Ishikawa (cell line): ENCODE results near the gene ZNF91.

Source experiments
- EGR1 ChIP-seq: IDR thresholded peaks from 2 replicates; pipeline ENCODE4 v1.6.1; 2012
- FOXM1 ChIP-seq: IDR thresholded peaks from 2 replicates; pipeline ENCODE4 v1.6.1; 2012; ENCODE audit warnings: low read depth, borderline replicate concordance
- NFIC ChIP-seq: IDR thresholded peaks from 2 replicates; pipeline ENCODE4 v1.6.1; 2012
- RAD21 ChIP-seq: IDR thresholded peaks from 2 replicates; pipeline ENCODE4 v1.6.1; 2012; ENCODE audit warnings: low read depth
- TAF1 ChIP-seq: IDR thresholded peaks from 2 replicates; pipeline ENCODE4 v1.6.1; 2012; ENCODE audit warnings: low read depth, mild to moderate bottlenecking
- TCF12 ChIP-seq: IDR thresholded peaks from 2 replicates; pipeline ENCODE4 v1.6.1; 2012; ENCODE audit warnings: low read depth
- TEAD4 ChIP-seq: IDR thresholded peaks from 2 replicates; pipeline ENCODE4 v1.6.1; 2012
- YY1 ChIP-seq: IDR thresholded peaks from 2 replicates; pipeline ENCODE4 v1.6.1; 2012; ENCODE audit warnings: low read depth

- TF ChIP-seq TCF12: no peak
- TF ChIP-seq RAD21: no peak
- no peak for TF ChIP-seq NFIC
- no peak for TF ChIP-seq EGR1
- no peak for TF ChIP-seq TAF1
- no peak for TF ChIP-seq FOXM1
- TF ChIP-seq TEAD4: no peak
- TF ChIP-seq YY1: no peak
These were observed 45.5 kb upstream of the ZNF91 start for GRCh38 chr19:23440791-23441190.
